HG03460 (cell line): Measurements from ENCODE around the gene IPO7.

Experiments used
- ATAC-seq: cut with Tn5 transposase; IDR thresholded peaks from one replicate; pipeline ENCODE4 v1.9.1; 2021; ENCODE audit not compliant: unreplicated experiment

The IPO7 gene

GRCh38 chr11:9490376-9490775 lies 105.9 kb downstream of the IPO7 start:
- ATAC-seq = no peak

- no peak for ATAC-seq
These were observed 109.0 kb downstream of the IPO7 start for GRCh38 chr11:9493492-9493891.

- ATAC-seq = no peak
These were observed 109.9 kb downstream of the IPO7 start for GRCh38 chr11:9494316-9494715.

GRCh38 chr11:9495803-9496514 lies 111.5 kb downstream of the IPO7 start:
- no peak for ATAC-seq
